SH-SY5Y (cell line): ENCODE results near the gene ENTPD2.

Experiments
- GATA2 ChIP-seq: IDR thresholded peaks from 2 replicates; pipeline ENCODE4 v1.6.1; 2011; ENCODE audit warnings: mild to moderate bottlenecking, low read depth, low read length
- GATA3 ChIP-seq: IDR thresholded peaks from 2 replicates; pipeline ENCODE4 v1.6.1; 2011; ENCODE audit warnings: low read depth, mild to moderate bottlenecking, low read length, moderate library complexity

- TF ChIP-seq GATA2, result no peak
- no peak for TF ChIP-seq GATA3
These were observed 1.6 kb downstream of the ENTPD2 start for GRCh38 chr9:137052293-137052692.
